T-cell (primary cell): ENCODE measurements around the gene CHERP. TPM values are rescaled to one million over a fixed set of nuclear protein-coding genes. Genes with fewer than 3 reads are reported as not detected.

ENCODE experiments used
- ATAC-seq, 4 experiments: fragments of 200-7000 bp in 3 of 4; fragments of 150-1000 bp in 1 of 4; cut with Tn5 transposase; replicated peaks in 1 of 4; 1 replicate in 3 of 4; 2 replicates in 1 of 4; pipeline ENCODE4 v1.10.0; 2021; ENCODE audit warnings: moderate library complexity in 3 of 4, mild to moderate bottlenecking in 2 of 4, moderate number of reproducible peaks in 1 of 4
- CTCF ChIA-PET, 2 donors: fragments of 300-600 bp; sonication (Branson Sonifier 250); formaldehyde crosslinking; loops; one replicate each; lab custom pipeline; 2022; ENCODE audit warnings: antibody characterized with exemption in 2 of 2; lab: Charles Lee
- POLR2A ChIA-PET, 2 donors: fragments of 300-600 bp; sonication (Branson Sonifier 250); formaldehyde crosslinking; loops; one replicate each; lab custom pipeline; 2022; ENCODE audit warnings: antibody characterized with exemption in 2 of 2; lab: Charles Lee
- DNase-seq, 35 experiments: peaks; one replicate each; pipeline versions ENCODE4 v3.0.0 to v3.0.0-alpha.2; 2013 to 2023
- H3K27ac ChIP-seq: one replicate; pipeline ENCODE4 v1.5.1; 2013; ENCODE audit warnings: low read length
- H3K27me3 ChIP-seq, 2 experiments: replicated peaks in 1 of 2; 1 replicate in 1 of 2; 2 replicates in 1 of 2; pipeline versions ENCODE4 v1.6.1 to v1.7.0; 2013; ENCODE audit warnings: low read length in 1 of 2, mixed read lengths in 1 of 2; ENCODE audit not compliant: control insufficient read depth in 2 of 2, insufficient read depth in 2 of 2; ENCODE audit errors: extremely low read depth in 1 of 2
- H3K36me3 ChIP-seq, 2 donors: 1 replicate in 1 of 2; 2 replicates in 1 of 2; pipeline versions ENCODE4 v1.6.1 to v1.7.0; 2013; ENCODE audit warnings: low read length in 1 of 2; ENCODE audit not compliant: control insufficient read depth in 2 of 2, insufficient read depth in 1 of 2; ENCODE audit errors: extremely low read depth in 1 of 2
- H3K4me1 ChIP-seq, 2 experiments: 1 replicate in 1 of 2; 2 replicates in 1 of 2; pipeline versions ENCODE4 v1.6.1 to v1.7.0; 2013; ENCODE audit warnings: low read length in 2 of 2, mixed read lengths in 1 of 2; ENCODE audit not compliant: insufficient read depth in 2 of 2, control insufficient read depth in 1 of 2; ENCODE audit errors: extremely low read depth in 1 of 2
- H3K4me3 ChIP-seq, 2 donors: 1 replicate in 1 of 2; 2 replicates in 1 of 2; pipeline versions ENCODE4 v1.5.1 to v1.7.0; 2013; ENCODE audit warnings: mild to moderate bottlenecking in 2 of 2, low read length in 1 of 2, moderate library complexity in 1 of 2; ENCODE audit not compliant: control insufficient read depth in 1 of 2; ENCODE audit errors: extremely low read depth in 1 of 2
- H3K9me3 ChIP-seq: 2 replicates; pipeline ENCODE4 v1.7.0; 2013
- H3K27ac Mint-ChIP-seq, 2 donors: one replicate each; pipeline ENCODE4 v1.8.0; 2020 to 2021; ENCODE audit warnings: mild to moderate bottlenecking in 2 of 2, mixed read lengths in 2 of 2
- H3K27me3 Mint-ChIP-seq, 2 donors: one replicate each; pipeline ENCODE4 v1.8.0; 2021 to 2022; ENCODE audit warnings: mixed read lengths in 2 of 2
- H3K36me3 Mint-ChIP-seq: one replicate; pipeline ENCODE4 v1.8.0; 2021; ENCODE audit warnings: mixed read lengths
- H3K4me1 Mint-ChIP-seq, 3 donors: one replicate each; pipeline ENCODE4 v1.8.0; 2020 to 2022; ENCODE audit warnings: mixed read lengths in 3 of 3, mild to moderate bottlenecking in 1 of 3
- H3K4me3 Mint-ChIP-seq, 3 donors: one replicate each; pipeline ENCODE4 v1.8.0; 2020 to 2022; ENCODE audit warnings: mild to moderate bottlenecking in 3 of 3, mixed read lengths in 3 of 3, moderate library complexity in 3 of 3
- H3K9me3 Mint-ChIP-seq, 3 donors: one replicate each; pipeline ENCODE4 v1.8.0; 2020 to 2022; ENCODE audit warnings: mixed read lengths in 3 of 3
- WGBS: methylation state at CpG from one replicate; pipeline ENCODE4 v1.1.5; 2013; ENCODE audit warnings: missing lambda C conversion rate; ENCODE audit not compliant: insufficient coverage; 5-methylcytosine and 5-hydroxymethylcytosine counted together
- total RNA-seq, 35 experiments: library from RNA in 6 of 35; stranded (reverse) in 6 of 35; fragments of 120-200 nt in 1 of 35; gene quantifications; one replicate each; pipeline versions ENCODE4 v1.2.1 to v1.2.4 and lab custom pipeline; 2013 to 2026

CHERP gene
- total RNA-seq, 5 donors from 2014 or later (not counting 1 experiment from before 2014, with no cell fraction given), result 52.6 to 76.7 (median 70.3) TPM

GRCh38 chr19:16572332-16573211 is 30.3 kb upstream of the CHERP start, which contains the start of gene SLC35E1:
TSS of gene SLC35E1 (minus strand) at chr19:16572415. CDS start at chr19:16572364, 51 bp downstream.
- DNase-seq (peak; percentile 77 to 96 (median 86)), ATAC-seq (peak; percentile 91 to 93 (median 92))
- H3K4me3 ChIP-seq, result peak within 1 kb of the TSS; percentile 93 to 99
- CTCF ChIA-PET, result no interaction called here
- under 1% methylated on average over 82 of the region's 83 CpGs for WGBS
- no peaks in the 10 kb centered on the region for H3K27me3 ChIP-seq
- H3K27ac ChIP-seq, result peak within 1 kb of the TSS; percentile 95
- H3K4me1 Mint-ChIP-seq, result peaks cover 55 to 70% (median 64%) of the 10 kb centered on the region in 3 donors
- peaks cover 17% of the 10 kb centered on the region for H3K36me3 Mint-ChIP-seq
- no peaks in the 10 kb centered on the region for H3K27me3 Mint-ChIP-seq
- peaks cover 19 to 69% of the 10 kb centered on the region in 2 experiments for H3K4me1 ChIP-seq
- no peaks in the 10 kb centered on the region for H3K9me3 ChIP-seq
- H3K9me3 Mint-ChIP-seq, result no peaks in the 10 kb centered on the region
- H3K4me3 Mint-ChIP-seq, result peak within 1 kb of the TSS; percentile 90 to 98 (median 92)
- peaks cover 8 to 44% of the 10 kb centered on the region in 2 donors for H3K36me3 ChIP-seq
- POLR2A ChIA-PET, result no interaction called here
- H3K27ac Mint-ChIP-seq, result peak within 1 kb of the TSS; percentile 94 to 99

- Histone ChIP-seq H3K9me3 (no peaks in the 10 kb centered on the region), H3K4me1 (peaks cover 20 to 76% of the 10 kb centered on the region in 2 experiments), H3K4me3 (peak overlapping the region; percentile 48 to 69), H3K27ac (peak overlapping the region; percentile 14), H3K27me3 (no peaks in the 10 kb centered on the region), H3K36me3 (peaks cover 5 to 40% of the 10 kb centered on the region in 2 donors)
- WGBS, result under 1% methylated on average over 75 of the region's 75 CpGs
- Mint-ChIP-seq H3K36me3 (peaks cover 17% of the 10 kb centered on the region), H3K27ac (peak overlapping the region; percentile 46 to 52), H3K9me3 (no peaks in the 10 kb centered on the region), H3K27me3 (no peaks in the 10 kb centered on the region), H3K4me3 (peak overlapping the region; percentile 77 to 90 (median 80)), H3K4me1 (peaks cover 56 to 71% (median 64%) of the 10 kb centered on the region in 3 donors)
- POLR2A ChIA-PET, result no interaction called here
- peak in 14 of 35 experiments; percentile 9 to 60 (median 31) for DNase-seq
- peak; percentile 40 to 55 (median 49) for ATAC-seq
- CTCF ChIA-PET, result no interaction called here
Observed at GRCh38 chr19:16571822-16572331, 29.6 kb upstream of the CHERP start.

GRCh38 chr19:16571283-16571682 is 29.0 kb upstream of the CHERP start:
- H3K36me3 ChIP-seq, result peaks cover 4 to 34% of the 10 kb centered on the region in 2 donors
- H3K4me3 ChIP-seq, result peak overlapping the region; percentile 48 to 69
- 26% methylated on average over 6 of the region's 6 CpGs for WGBS
- POLR2A ChIA-PET, result interaction anchor here in 1 of 2 donors (0.6 kb wide), 1 partner anchor 28 kb away, joined by 3 read pairs; no protein-coding TSS in a partner anchor
- CTCF ChIA-PET, result no interaction called here
- no peaks in the 10 kb centered on the region for H3K27me3 ChIP-seq
- H3K27ac Mint-ChIP-seq, result peak overlapping the region; percentile 46 to 52
- H3K27me3 Mint-ChIP-seq, result no peaks in the 10 kb centered on the region
- peaks cover 62 to 75% (median 68%) of the 10 kb centered on the region in 3 donors for H3K4me1 Mint-ChIP-seq
- H3K9me3 ChIP-seq, result no peaks in the 10 kb centered on the region
- DNase-seq (no peak), ATAC-seq (no peak)
- H3K4me3 Mint-ChIP-seq, result peak overlapping the region; percentile 77 to 90 (median 80)
- H3K36me3 Mint-ChIP-seq, result peaks cover 20% of the 10 kb centered on the region
- H3K27ac ChIP-seq, result peak overlapping the region; percentile 14
- H3K4me1 ChIP-seq, result peaks cover 26 to 82% of the 10 kb centered on the region in 2 experiments
- no peaks in the 10 kb centered on the region for H3K9me3 Mint-ChIP-seq

GRCh38 chr19:16569609-16570320 is 27.5 kb upstream of the CHERP start:
- Mint-ChIP-seq H3K27ac (peak overlapping the region in 1 of 2 donors; percentile 34), H3K27me3 (no peaks in the 10 kb centered on the region), H3K9me3 (no peaks in the 10 kb centered on the region), H3K4me1 (peaks cover 57 to 73% (median 60%) of the 10 kb centered on the region in 3 donors), H3K36me3 (peaks cover 17% of the 10 kb centered on the region), H3K4me3 (peak overlapping the region in 2 of 3 donors; percentile 77 to 80)
- ChIA-PET POLR2A (no interaction called here), CTCF (no interaction called here)
- no peaks in the 10 kb centered on the region for H3K27me3 ChIP-seq
- 97% methylated on average over 17 of the region's 17 CpGs for WGBS
- no peak for DNase-seq
- H3K36me3 ChIP-seq, result peaks cover 0 to 24% of the 10 kb centered on the region in 2 donors
- H3K9me3 ChIP-seq, result no peaks in the 10 kb centered on the region
- H3K4me3 ChIP-seq, result no peak overlapping the region
- ATAC-seq, result no peak
- H3K4me1 ChIP-seq, result peaks cover 29 to 84% of the 10 kb centered on the region in 2 experiments
- no peak overlapping the region for H3K27ac ChIP-seq

GRCh38 chr19:16566702-16567101 is 24.5 kb upstream of the CHERP start:
- H3K4me1 Mint-ChIP-seq, result peaks cover 32 to 57% (median 40%) of the 10 kb centered on the region in 3 donors
- peaks cover 10 to 61% of the 10 kb centered on the region in 2 experiments for H3K4me1 ChIP-seq
- peaks cover 36% of the 10 kb centered on the region for H3K36me3 Mint-ChIP-seq
- no peaks in the 10 kb centered on the region for H3K27me3 Mint-ChIP-seq
- no CpG with 5 or more reads among the region's 5 CpGs for WGBS
- CTCF ChIA-PET, result interaction anchor here in 1 of 2 donors (0.8 to 1.5 kb wide), 5 partner anchors 17 to 27 kb away, joined by 3 to 11 read pairs (median 5); no protein-coding TSS in a partner anchor
- no peaks in the 10 kb centered on the region for H3K9me3 ChIP-seq
- H3K4me3 Mint-ChIP-seq, result peak overlapping the region; percentile 69 to 75 (median 74)
- no peaks in the 10 kb centered on the region for H3K27me3 ChIP-seq
- DNase-seq (no peak), ATAC-seq (no peak)
- peak overlapping the region; percentile 99 for H3K27ac Mint-ChIP-seq
- POLR2A ChIA-PET, result interaction anchor here in 1 of 2 donors (0.8 to 1.2 kb wide), 6 partner anchors 7 to 94 kb away, joined by 3 to 7 read pairs (median 4); partner anchors contain the start of gene CALR3
- H3K4me3 ChIP-seq, result peak overlapping the region in 1 of 2 donors; percentile 32
- H3K9me3 Mint-ChIP-seq, result no peaks in the 10 kb centered on the region
- H3K36me3 ChIP-seq, result peaks cover 2 to 41% of the 10 kb centered on the region in 2 donors
- peak overlapping the region; percentile 84 for H3K27ac ChIP-seq
